ENCODE measurements around the gene INSYN2A. TPM values are rescaled to one million over a fixed set of nuclear protein-coding genes. Genes with fewer than 3 reads are reported as not detected.

Gene INSYN2A
- total RNA-seq, 4 donors from 2014 or later: 0.11 to 0.23 TPM; not detected in 2

GRCh38 chr10:127195571-127196281, 665 bp downstream of the INSYN2A start:
- no peaks in the 10 kb centered on the region for H3K9me3 ChIP-seq
- WGBS: 0% methylated on average over 2 of the region's 91 CpGs
- peaks cover 24% of the 10 kb centered on the region for H3K4me1 ChIP-seq
- no peak overlapping the region for H3K27ac ChIP-seq
- no peak for TF ChIP-seq EP300 (IDR thresholded peaks at IDR 0.05)
- TF ChIP-seq POLR2AphosphoS5 (IDR thresholded peaks at IDR 0.05): no peak
- TF ChIP-seq POLR2A (IDR thresholded peaks at IDR 0.05): no peak
- no peak for TF ChIP-seq CTCF (IDR thresholded peaks at IDR 0.05)
- DNase-seq (ENCODE audit: low spot score in 2 of 2): no peak
- peaks cover 9% of the 10 kb centered on the region for H3K27me3 ChIP-seq
- H3K36me3 ChIP-seq: no peaks in the 10 kb centered on the region
- peak overlapping the region; percentile 61 for H3K4me3 ChIP-seq

GRCh38 chr10:127195041-127195506, 1.3 kb downstream of the INSYN2A start:
- peaks cover 24% of the 10 kb centered on the region for H3K4me1 ChIP-seq
- no peak for DNase-seq (ENCODE audit: low spot score in 2 of 2)
- no peaks in the 10 kb centered on the region for H3K36me3 ChIP-seq
- TF ChIP-seq EP300 (IDR thresholded peaks at IDR 0.05) (no peak), POLR2A (IDR thresholded peaks at IDR 0.05) (no peak), POLR2AphosphoS5 (IDR thresholded peaks at IDR 0.05) (no peak), CTCF (IDR thresholded peaks at IDR 0.05) (no peak)
- WGBS: 5% methylated on average over 16 of the region's 28 CpGs
- peaks cover 9% of the 10 kb centered on the region for H3K27me3 ChIP-seq
- H3K4me3 ChIP-seq: peak overlapping the region; percentile 61
- H3K27ac ChIP-seq: no peak overlapping the region
- H3K9me3 ChIP-seq: no peaks in the 10 kb centered on the region

DNA sequence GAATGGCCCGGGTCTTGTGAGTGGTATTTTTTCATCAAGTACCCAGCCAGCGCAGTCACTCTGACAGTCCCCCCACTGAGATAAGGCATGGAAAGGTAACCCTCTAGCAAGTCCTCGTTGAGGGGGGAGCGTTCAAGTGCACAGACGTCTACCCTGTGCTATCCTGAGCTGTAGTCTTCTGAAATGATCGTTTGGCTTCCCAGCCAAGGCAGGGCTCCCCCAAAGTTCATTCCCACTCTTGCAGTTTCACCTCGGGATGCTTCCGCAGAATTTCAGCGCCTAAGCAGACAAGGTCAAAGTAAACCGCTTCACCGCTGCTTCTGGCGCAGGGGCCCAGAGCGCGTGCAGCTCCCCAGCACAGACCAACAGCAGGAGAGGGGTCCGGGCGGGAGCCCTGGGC, 1.8 kb downstream of the INSYN2A start:
- 81% methylated on average over 16 of the region's 16 CpGs for WGBS
- Histone ChIP-seq H3K36me3 (no peaks in the 10 kb centered on the region), H3K27me3 (peaks cover 9% of the 10 kb centered on the region), H3K4me1 (peaks cover 24% of the 10 kb centered on the region), H3K27ac (no peak overlapping the region), H3K9me3 (no peaks in the 10 kb centered on the region), H3K4me3 (no peak overlapping the region)
- no peak for DNase-seq (ENCODE audit: low spot score in 2 of 2)
- no peak for TF ChIP-seq CTCF (IDR thresholded peaks at IDR 0.05)
- no peak for TF ChIP-seq POLR2AphosphoS5 (IDR thresholded peaks at IDR 0.05)
- no peak for TF ChIP-seq POLR2A (IDR thresholded peaks at IDR 0.05)
- TF ChIP-seq EP300 (IDR thresholded peaks at IDR 0.05): no peak

- TF ChIP-seq POLR2AphosphoS5 (IDR thresholded peaks at IDR 0.05): no peak
- no peak for TF ChIP-seq CTCF (IDR thresholded peaks at IDR 0.05)
- no peak for TF ChIP-seq EP300 (IDR thresholded peaks at IDR 0.05)
- TF ChIP-seq POLR2A (IDR thresholded peaks at IDR 0.05): no peak
- Histone ChIP-seq H3K4me1 (peaks cover 24% of the 10 kb centered on the region), H3K9me3 (no peaks in the 10 kb centered on the region), H3K36me3 (no peaks in the 10 kb centered on the region), H3K27ac (no peak overlapping the region), H3K27me3 (peaks cover 9% of the 10 kb centered on the region), H3K4me3 (no peak overlapping the region)
- WGBS: 76% methylated on average over 2 of the region's 2 CpGs
- no peak for DNase-seq (ENCODE audit: low spot score in 2 of 2)
These were observed 2.3 kb downstream of the INSYN2A start for GRCh38 chr10:127194111-127194510.

- H3K36me3 ChIP-seq: no peaks in the 10 kb centered on the region
- DNase-seq (ENCODE audit: low spot score in 2 of 2): no peak
- H3K4me1 ChIP-seq: peaks cover 24% of the 10 kb centered on the region
- H3K9me3 ChIP-seq: no peaks in the 10 kb centered on the region
- no peak overlapping the region for H3K27ac ChIP-seq
- peaks cover 9% of the 10 kb centered on the region for H3K27me3 ChIP-seq
- H3K4me3 ChIP-seq: no peak overlapping the region
- 70% methylated on average over 7 of the region's 7 CpGs for WGBS
- TF ChIP-seq POLR2AphosphoS5 (IDR thresholded peaks at IDR 0.05) (no peak), EP300 (IDR thresholded peaks at IDR 0.05) (no peak), CTCF (IDR thresholded peaks at IDR 0.05) (no peak), POLR2A (IDR thresholded peaks at IDR 0.05) (no peak)
These were observed 3.3 kb downstream of the INSYN2A start for GRCh38 chr10:127193125-127193524.
